MCF 10A (cell line): ENCODE measurements around the gene NAA16. TPM values are rescaled to one million over a fixed set of nuclear protein-coding genes. Genes with fewer than 3 reads are reported as not detected.
A peak's percentile ranks its signal among the peaks of the same experiment; 100 is the strongest.
"Not testable (repeated sequence)": the region's sequence is repeated elsewhere in the genome, so short reads cannot be mapped to it uniquely, and the experiment has no call there.

Experiments used
- BruUV-seq: library from RNA; stranded (reverse); fragments of 400-500 nt; replicated peaks from 2 replicates; lab custom pipeline; 2021; lab: Mats Ljungman, UMichigan
- CTCF ChIA-PET: fragments of 300-600 bp; sonication (Branson Sonifier 250); formaldehyde crosslinking; extraction: SDS; loops from one replicate; lab custom pipeline; 2021; ENCODE audit warnings: antibody characterized with exemption, inconsistent platforms; lab: Yijun Ruan, JAX
- POLR2A ChIA-PET: fragments of 300-600, 350-650 bp; sonication (Branson Sonifier 250); formaldehyde crosslinking; extraction: SDS; loops from one replicate; lab custom pipeline; 2020; ENCODE audit warnings: antibody characterized with exemption, inconsistent platforms; lab: Yijun Ruan, JAX
- DNase-seq: peaks from one replicate; pipeline ENCODE4 v3.0.0-alpha.2; 2018; ENCODE audit not compliant: unreplicated experiment
- H3K27ac Mint-ChIP-seq: one replicate; pipeline ENCODE4 v1.8.0; 2022; ENCODE audit warnings: mild to moderate bottlenecking, low read depth, mixed read lengths; ENCODE audit not compliant: unreplicated experiment
- H3K27me3 Mint-ChIP-seq: one replicate; pipeline ENCODE4 v1.8.0; 2022; ENCODE audit warnings: mixed read lengths; ENCODE audit not compliant: insufficient read depth, unreplicated experiment
- H3K36me3 Mint-ChIP-seq: one replicate; pipeline ENCODE4 v1.8.0; 2022; ENCODE audit warnings: mild to moderate bottlenecking, moderate library complexity, mixed read lengths; ENCODE audit not compliant: insufficient read depth, unreplicated experiment
- H3K4me1 Mint-ChIP-seq: one replicate; pipeline ENCODE4 v1.8.0; 2022; ENCODE audit warnings: mixed read lengths; ENCODE audit not compliant: insufficient read depth, unreplicated experiment
- H3K4me3 Mint-ChIP-seq: one replicate; pipeline ENCODE4 v1.8.0; 2022; ENCODE audit warnings: mild to moderate bottlenecking, moderate library complexity, mixed read lengths; ENCODE audit not compliant: unreplicated experiment
- H3K9me3 Mint-ChIP-seq: one replicate; pipeline ENCODE4 v1.8.0; 2022; ENCODE audit warnings: mixed read lengths; ENCODE audit not compliant: unreplicated experiment
- intact Hi-C: fragments of 100-400 bp; cut with micrococcal nuclease; formaldehyde crosslinking; loops from 2 replicates; pipeline ENCODE4 v1.14.1; 2022
- total RNA-seq: library from RNA; stranded (reverse); gene quantifications from 2 replicates; pipeline ENCODE4 v1.2.3, GENCODE V29; 2022
- TF ChIP-seq, protein P1 (sequence below): fragments of 200-600 bp; IDR thresholded peaks from one replicate; pipeline ENCODE4 v1.8.0; 2022; ENCODE audit warnings: antibody characterized with exemption, mild to moderate bottlenecking; ENCODE audit not compliant: unreplicated experiment

NAA16 gene
- total RNA-seq, 1 experiment from 2014 or later: 13.8 TPM

- CTCF ChIA-PET: interaction anchor here (0.6 to 1.0 kb wide), 4 partner anchors 10 to 67 kb away, joined by 3 to 6 read pairs (median 4); no protein-coding TSS in a partner anchor
- H3K27ac Mint-ChIP-seq: peak overlapping the region; percentile 87
- no peaks in the 10 kb centered on the region for H3K27me3 Mint-ChIP-seq
Observed at GRCh38 chr13:41352935-41353840, 42.1 kb downstream of the NAA16 start.

DNA sequence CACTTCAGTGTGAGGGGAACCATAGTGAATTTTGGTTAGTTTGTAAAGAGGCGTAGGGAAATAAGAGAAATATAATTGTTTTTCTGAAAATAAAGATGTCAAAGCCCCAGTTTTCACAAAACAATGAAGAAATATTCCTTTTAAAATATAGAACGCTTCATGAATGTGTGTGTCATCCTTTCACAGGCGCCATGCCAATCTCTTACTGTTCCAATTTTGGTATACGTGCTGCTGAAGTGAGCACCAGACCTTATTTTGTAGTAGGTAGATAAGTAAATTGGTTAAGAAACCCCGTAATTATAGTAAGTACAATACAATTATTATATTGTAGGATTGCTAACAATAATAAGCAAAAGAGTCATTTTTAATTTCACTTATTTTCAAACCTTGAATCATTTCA is 43.3 kb downstream of the NAA16 start:
- POLR2A ChIA-PET: interaction anchor here (0.6 to 0.7 kb wide), 2 partner anchors 11 to 831 kb away, joined by 3 to 6 read pairs; no protein-coding TSS in a partner anchor
- no peaks in the 10 kb centered on the region for H3K9me3 Mint-ChIP-seq
- BruUV-seq: no TSS peak
- H3K36me3 Mint-ChIP-seq: peaks cover 32% of the 10 kb centered on the region
- CTCF ChIA-PET: interaction anchor here (0.6 to 1.0 kb wide), 5 partner anchors 21 to 710 kb away, joined by 3 to 4 read pairs (median 3); no protein-coding TSS in a partner anchor
- peak; percentile 4 for DNase-seq
- H3K4me3 Mint-ChIP-seq: no peak overlapping the region
- TF ChIP-seq, protein P1, sequence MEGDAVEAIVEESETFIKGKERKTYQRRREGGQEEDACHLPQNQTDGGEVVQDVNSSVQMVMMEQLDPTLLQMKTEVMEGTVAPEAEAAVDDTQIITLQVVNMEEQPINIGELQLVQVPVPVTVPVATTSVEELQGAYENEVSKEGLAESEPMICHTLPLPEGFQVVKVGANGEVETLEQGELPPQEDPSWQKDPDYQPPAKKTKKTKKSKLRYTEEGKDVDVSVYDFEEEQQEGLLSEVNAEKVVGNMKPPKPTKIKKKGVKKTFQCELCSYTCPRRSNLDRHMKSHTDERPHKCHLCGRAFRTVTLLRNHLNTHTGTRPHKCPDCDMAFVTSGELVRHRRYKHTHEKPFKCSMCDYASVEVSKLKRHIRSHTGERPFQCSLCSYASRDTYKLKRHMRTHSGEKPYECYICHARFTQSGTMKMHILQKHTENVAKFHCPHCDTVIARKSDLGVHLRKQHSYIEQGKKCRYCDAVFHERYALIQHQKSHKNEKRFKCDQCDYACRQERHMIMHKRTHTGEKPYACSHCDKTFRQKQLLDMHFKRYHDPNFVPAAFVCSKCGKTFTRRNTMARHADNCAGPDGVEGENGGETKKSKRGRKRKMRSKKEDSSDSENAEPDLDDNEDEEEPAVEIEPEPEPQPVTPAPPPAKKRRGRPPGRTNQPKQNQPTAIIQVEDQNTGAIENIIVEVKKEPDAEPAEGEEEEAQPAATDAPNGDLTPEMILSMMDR: no peak
- H3K4me1 Mint-ChIP-seq: peaks cover 19% of the 10 kb centered on the region
- no peaks in the 10 kb centered on the region for H3K27me3 Mint-ChIP-seq
- H3K27ac Mint-ChIP-seq: peak overlapping the region; percentile 87
- intact Hi-C loops: no loop called here

More at GRCh38 chr13:41352935-41353840, 42.1 kb downstream of the NAA16 start:
- no peak overlapping the region for H3K4me3 Mint-ChIP-seq
- peaks cover 27% of the 10 kb centered on the region for H3K36me3 Mint-ChIP-seq
- intact Hi-C loops: no loop called here
- POLR2A ChIA-PET: no interaction called here
- H3K9me3 Mint-ChIP-seq: no peaks in the 10 kb centered on the region
- TF ChIP-seq, protein P1: peak; percentile 74
- no TSS peak for BruUV-seq
- peak; percentile 58 for DNase-seq
- H3K4me1 Mint-ChIP-seq: peaks cover 19% of the 10 kb centered on the region

- not testable (repeated sequence) for BruUV-seq
Observed at GRCh38 chr13:41356385-41356648, 45.2 kb downstream of the NAA16 start.

GRCh38 chr13:41356786-41357185 is 45.7 kb downstream of the NAA16 start:
- ChIA-PET CTCF (interaction anchor here (0.6 to 1.1 kb wide), 3 partner anchors 12 to 691 kb away, joined by 3 to 4 read pairs (median 3); no protein-coding TSS in a partner anchor), POLR2A (interaction anchor here (0.5 to 0.7 kb wide), 2 partner anchors 44 to 56 kb away, joined by 3 read pairs; no protein-coding TSS in a partner anchor)
- no peak for DNase-seq
- no TSS peak for BruUV-seq
- peak overlapping the region; percentile 90 for H3K27ac Mint-ChIP-seq
- peaks cover 19% of the 10 kb centered on the region for H3K4me1 Mint-ChIP-seq
- peaks cover 42% of the 10 kb centered on the region for H3K36me3 Mint-ChIP-seq
- H3K4me3 Mint-ChIP-seq: no peak overlapping the region
- no peaks in the 10 kb centered on the region for H3K9me3 Mint-ChIP-seq
- intact Hi-C loops: no loop called here
- TF ChIP-seq, protein P1: no peak
- H3K27me3 Mint-ChIP-seq: no peaks in the 10 kb centered on the region

More at GRCh38 chr13:41356385-41356648, 45.2 kb downstream of the NAA16 start:
- DNase-seq, H3K27me3 Mint-ChIP-seq, intact Hi-C loops, H3K9me3 Mint-ChIP-seq, H3K4me3 Mint-ChIP-seq: not testable (repeated sequence)
- POLR2A ChIA-PET: interaction anchor here (0.7 kb wide), 1 partner anchor 56 kb away, joined by 3 read pairs; no protein-coding TSS in a partner anchor
- H3K36me3 Mint-ChIP-seq: peaks cover 40% of the 10 kb centered on the region
- CTCF ChIA-PET: interaction anchor here (0.6 to 1.1 kb wide), 2 partner anchors 13 to 692 kb away, joined by 3 to 4 read pairs; no protein-coding TSS in a partner anchor
- peak overlapping the region; percentile 90 for H3K27ac Mint-ChIP-seq
- peaks cover 19% of the 10 kb centered on the region for H3K4me1 Mint-ChIP-seq
